Suppressor macrophage (primary cell): ENCODE results near the gene PC.
A peak's percentile ranks its signal among the peaks of the same experiment; 100 is the strongest.

ENCODE experiments used
- DNase-seq, 4 experiments: peaks; one replicate each; pipeline ENCODE4 v3.0.0-alpha.2; 2020 to 2022

PC gene

DNA sequence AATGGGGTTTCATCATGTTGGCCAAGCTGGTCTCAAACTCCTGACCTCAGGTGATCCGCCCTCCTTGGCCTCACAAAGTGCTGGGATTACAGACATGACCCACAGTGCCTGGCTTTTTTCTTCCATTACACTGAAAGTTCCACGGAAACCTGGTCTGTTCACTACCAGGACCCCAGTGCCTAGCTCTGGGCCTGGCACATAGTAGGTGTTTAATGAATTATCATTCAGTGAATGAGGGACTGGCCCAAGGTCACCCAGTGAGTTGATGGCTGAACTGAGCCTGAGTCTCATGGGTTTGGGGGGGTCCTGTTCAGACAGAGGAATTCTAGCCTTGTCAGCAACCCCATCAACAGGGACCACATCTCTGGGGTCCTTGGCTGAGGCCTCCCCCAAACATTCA is 20.0 kb upstream of the PC start:
- DNase-seq: no peak

DNA sequence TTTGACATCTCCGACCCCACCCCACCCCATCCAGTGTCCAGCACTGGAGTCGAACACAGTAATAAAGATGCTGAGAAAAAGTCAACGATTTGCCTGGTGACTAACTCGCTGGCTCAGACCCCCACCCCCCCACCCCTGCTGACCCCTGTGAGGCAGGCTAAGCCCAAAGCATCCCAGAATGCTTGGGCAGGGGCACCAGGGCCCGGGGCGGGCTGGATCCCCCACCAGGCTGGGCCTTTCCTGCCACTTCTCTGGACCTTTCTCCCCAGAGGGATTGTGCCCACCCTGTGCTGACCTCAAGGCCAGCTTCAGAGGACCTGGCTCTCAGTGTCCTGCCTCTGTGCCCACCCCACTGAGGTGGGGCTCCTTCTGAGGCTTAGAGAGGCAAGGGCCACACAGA is 18.7 kb upstream of the PC start:
- DNase-seq: no peak

DNA sequence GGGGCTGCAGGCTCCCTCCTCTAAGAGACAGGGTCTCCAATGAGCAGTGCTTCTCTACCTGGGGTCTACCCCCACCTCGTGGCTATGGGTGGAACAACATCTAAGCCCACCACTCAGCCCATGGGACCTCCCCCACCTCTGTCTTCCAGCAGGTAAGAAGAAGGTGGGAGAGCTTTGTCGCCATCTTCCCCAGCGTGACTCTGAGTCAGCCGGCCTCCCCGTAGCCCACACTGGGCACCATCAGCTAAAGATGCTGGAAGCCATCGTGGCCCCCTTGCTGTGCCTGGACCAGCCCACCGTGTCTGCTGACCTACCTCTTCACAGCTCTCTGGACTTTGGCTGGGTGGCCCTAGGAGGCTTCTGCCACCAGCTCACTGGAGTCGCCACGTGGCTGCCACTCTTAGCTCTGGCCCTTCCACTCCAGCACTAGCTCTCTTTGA is 17.9 kb upstream of the PC start:
- DNase-seq: peak in 1 of 4 experiments; percentile 44

DNA sequence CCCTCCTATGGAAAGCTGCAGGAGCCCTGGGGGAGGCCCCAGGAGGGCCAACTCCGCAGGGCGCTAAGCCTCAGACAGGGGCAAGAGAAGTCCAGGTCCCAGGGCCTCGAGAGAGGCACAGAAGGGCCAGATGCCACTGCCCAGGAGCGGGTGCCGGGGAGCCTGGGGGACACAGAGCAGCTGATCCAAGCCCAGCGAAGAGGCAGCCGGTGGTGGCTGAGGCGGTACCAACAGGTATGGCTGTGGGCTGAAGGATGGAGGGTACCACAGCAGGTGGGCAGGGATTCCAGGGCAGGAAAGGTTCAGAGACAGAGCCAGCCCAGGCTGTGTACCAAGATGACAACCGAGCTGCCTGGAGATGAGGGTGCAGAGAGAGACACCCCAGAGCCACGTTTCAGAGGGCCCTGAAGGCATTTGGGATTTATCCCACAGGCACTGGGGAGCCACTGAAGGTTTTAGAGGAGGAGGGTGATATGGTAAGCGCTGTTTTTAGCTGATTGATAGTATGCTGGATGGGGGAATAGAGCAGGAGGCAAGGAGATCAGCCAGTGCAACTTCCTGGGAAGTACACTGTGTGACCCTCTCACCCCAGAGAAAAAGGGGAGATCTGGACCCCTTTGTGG is 17.3 kb upstream of the PC start:
- DNase-seq: no peak

DNA sequence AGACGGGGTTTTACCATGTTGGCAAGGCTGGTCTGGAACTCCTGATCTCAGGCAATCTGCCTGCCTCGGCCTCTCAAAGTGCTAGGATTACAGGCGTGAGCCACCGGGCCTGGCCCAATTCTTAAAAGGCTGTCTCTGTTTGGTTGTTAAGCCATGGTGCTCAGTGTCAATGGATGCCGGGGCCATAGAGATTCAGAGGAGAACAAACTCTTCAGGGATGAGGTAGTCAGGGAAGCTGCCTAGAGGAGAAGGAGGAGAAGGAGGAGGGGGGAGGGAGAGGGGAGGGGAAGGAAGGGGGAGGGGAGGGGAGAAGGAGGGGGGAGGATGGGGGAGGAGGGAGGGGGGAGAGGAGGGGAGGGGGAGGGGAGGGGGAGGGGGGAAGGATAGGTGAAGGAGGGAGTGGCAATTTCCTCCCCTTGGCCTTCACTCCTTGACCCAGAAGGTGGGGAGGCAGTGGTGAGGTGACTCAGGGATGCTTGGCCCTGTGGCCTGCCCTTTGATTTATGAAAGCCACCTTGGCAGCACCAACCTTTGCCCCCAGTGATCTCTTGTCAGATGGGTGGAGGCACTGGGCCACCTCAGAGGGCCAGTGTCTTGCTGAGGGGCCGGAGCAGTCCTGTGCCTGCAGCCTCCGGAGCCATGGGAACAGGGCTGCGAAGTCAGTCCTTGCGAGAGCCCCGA is 16.7 kb upstream of the PC start, which contains the start of gene C11orf86:
C11orf86 (plus strand) TSS at position 581 of the 681 bp plus-strand sequence; CDS start at position 640, 59 bp downstream.
- no peak for DNase-seq

DNA sequence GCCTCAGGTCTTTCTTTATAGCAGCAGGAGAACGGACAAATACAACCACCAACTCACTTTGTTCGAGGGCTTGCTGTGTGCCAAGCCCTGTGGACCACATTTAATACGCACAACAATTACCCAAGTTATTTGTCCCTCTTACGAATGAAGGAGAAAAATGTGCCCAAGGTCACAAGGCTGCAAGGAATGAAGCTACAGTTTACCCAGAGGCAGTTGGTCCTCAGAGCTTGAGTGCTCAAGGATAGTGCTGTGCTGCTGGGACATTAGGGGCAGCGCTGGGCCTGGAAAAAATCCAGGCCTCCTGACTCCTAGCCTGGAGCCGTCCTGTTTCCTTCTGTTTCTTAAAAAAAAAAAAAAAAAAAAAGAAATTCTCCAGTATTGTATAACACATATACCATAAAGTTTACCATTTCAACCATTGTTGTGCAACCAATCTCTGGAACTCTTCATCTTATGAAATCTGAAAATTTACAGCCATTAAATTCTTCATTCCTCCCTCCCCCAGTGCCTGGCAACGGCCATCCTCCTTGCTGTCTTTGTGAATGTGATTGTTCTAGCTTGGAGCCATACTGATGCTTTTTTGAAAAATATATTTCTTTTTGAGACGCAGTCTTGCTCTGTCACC is 15.9 kb upstream of the PC start:
- DNase-seq: peak in 1 of 4 experiments; percentile 22

DNA sequence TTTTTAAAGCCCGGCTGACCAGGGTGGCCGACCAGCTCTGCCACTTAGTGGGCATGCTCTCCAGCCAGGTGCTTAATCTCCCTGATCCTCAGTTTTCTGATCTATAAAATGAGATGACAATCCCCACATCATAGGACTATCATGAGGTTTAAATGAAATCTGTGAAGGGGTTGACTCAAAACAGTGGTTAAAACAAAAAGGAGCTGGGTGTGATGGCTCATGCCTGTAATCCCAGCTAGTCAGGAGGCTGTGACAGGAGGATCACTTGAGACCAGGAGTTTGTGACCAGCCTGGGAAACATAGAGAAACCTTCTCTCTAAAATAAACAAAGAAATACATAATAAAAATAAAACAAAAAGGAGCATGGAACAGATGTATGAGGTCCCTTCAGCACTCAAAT is 13.3 kb upstream of the PC start:
- DNase-seq: peak; percentile 46 to 67 (median 53)

DNA sequence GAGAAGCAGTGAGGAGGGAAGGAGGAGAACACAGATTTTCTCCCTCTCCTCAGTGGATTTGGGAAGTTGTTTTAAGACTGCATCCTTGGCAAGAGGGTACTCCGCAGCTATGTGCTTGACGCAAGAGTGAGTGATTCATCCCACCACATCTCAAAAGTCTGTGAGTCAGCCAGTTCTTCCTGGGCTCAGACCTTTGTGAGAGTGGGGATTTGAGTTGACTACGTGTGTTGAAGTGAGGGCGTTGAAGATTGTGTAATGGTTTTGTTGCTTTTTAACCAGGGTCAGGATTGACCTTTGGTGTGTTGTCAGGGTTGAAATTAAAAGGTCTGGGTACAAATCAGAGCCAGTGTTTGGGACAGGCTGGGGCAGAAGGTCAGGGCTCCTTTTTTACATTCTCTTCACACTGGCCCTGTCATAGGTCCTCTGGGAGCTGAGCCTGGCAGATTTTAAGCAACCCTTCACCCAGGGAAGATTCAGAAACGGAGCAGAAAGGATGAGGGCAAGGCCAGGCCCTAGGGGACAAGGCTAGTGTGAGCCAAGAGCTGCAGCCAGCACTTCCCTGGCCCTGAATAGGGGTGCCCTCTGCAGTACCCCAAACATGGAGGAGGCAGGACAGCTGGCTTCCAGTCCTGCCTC is 12.7 kb upstream of the PC start:
- DNase-seq: peak; percentile 92 to 99 (median 95)

DNA sequence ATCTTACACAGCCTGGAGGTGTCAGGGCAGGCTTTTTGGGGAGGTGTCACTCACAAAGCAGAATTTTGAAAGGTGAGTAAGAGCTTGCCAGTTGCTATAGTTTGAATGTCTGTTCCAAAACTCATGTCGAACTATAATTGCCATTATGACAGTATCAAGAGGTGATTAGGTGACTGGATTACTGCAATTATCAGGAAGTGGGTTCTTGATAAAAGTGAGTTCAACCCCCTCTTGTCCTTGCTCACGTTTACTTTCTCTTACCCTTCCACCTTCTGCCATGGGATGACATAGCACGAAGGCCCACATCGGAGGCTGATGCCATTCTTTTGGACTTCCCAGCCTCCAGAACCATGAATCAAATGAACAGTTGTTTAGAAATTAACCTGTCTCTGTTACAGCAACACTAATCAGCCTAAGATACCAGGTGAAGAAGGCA is 12.2 kb upstream of the PC start:
- DNase-seq: peak in 1 of 4 experiments; percentile 47

DNA sequence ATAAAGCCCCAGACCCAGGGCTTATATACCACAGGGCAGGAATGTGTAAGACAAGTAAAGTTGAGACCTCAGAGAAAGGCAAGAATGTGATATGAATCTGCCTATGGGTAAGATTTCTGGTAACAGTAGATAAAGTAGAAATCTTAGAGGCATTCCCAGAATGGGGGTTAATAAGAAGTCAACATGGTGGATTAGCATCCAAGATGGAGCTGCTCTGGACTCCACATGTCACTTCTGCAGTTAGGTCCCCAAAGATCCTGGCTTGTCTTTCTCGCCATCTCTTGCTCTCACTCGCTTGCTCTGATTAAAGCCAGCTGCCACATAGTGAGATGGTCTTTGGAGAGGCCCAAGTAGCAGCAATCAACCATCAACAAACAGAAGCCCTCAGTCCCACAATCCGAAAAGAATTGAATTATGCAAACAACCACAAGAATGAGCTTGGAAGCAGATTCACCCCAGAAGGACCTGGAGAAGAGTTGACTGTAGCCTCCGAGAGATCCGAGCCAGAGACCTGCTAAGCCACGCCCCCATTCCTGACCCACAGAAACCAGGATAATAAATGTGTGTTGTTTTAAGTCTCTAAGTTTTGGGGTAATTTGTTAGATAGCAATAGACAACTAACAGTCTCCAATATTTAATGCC is 11.5 kb upstream of the PC start:
- no peak for DNase-seq

DNA sequence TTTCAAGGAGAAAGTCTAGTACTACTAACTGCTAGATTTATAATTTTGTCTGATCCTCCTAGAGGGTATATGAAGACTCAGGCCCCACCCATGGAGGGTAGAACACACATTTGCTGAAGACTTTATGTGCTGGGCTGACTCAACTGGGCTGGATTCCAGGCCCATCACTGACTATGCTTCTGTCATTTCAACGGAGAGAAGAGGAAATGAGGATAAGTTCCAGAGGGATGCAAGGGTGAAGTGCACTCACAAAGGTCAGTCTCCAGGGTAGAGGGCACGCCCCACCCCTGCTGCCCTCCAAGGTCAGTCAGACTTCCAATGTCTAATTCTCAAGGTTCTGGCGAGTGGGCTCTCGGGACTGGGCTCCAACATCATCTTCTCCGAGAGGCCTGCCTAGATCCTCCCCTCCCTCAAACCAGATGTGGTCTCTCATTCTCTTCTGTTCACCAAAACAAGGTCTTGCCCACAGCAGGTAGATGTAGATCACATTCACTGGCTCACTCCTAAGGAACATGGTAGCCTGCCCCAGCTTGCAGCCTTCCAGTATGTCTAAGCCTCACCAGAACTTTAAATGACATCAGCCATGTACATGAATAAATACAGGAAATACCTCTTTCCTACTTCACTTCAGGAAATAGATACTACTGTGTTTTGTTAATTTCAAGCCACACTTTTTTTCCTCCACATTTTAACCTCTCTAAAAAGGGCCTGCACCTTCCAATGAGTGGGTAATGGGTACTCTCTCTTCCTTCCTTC is 9.7 kb upstream of the PC start:
- DNase-seq: peak; percentile 51 to 78 (median 56)

DNA sequence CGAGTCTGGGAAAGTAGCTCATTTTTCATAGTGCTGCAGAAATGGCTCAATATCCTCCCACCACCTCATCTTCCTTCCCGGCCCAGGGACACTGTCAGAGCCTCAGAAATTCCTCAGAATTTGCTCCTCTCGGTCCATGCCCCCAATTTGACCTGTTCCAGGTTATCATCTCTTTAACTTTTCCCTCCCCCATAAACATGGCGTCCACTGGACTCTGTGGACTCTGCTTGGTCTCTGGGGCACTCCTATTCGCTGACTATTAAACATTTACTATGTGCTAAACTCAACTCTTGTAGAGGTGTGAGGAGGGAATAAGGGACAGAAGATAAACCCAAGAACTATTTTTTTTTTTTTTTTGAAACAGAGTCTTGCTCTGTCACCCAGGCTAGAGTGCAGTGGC is 8.2 kb upstream of the PC start:
- no peak for DNase-seq

DNA sequence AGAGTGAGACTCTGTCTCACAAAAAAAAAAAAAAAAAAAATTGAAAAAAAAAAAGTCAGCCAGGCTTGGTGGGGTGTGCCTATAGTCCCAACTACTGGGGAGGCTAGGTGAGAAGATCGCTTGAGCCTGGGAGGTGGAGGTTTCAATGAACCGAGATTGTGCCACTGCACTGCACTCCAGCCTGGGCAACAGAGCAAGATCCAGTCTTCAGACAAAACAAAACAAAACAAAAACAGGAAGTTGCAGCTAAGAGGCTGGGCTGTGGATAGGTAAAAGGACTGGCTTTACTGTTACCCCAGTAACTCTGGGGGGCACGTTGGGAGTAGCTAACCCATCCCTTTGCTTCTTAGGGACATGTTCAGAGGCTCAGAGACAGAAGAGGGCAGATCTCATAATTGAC is 6.3 kb upstream of the PC start:
- DNase-seq: no peak

DNA sequence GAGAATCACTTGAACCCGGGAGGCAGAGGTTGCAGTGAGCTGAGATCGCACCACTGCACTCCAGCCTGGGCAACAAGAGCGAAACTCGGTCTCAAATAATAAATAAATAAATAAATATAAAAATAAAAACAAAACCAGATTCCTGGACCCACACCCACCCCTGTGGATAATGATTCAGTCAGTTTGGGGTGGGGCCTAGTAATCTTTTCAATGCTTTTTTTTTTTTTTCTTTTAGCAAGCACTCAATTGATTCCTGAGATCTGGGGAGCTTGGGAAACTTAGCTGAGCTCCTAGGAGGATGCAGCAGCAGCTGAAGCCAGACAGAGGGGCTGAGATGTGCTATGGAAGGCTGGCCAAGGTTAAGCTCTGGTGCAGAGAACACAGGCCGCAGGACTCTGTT is 4.6 kb upstream of the PC start:
- no peak for DNase-seq

DNA sequence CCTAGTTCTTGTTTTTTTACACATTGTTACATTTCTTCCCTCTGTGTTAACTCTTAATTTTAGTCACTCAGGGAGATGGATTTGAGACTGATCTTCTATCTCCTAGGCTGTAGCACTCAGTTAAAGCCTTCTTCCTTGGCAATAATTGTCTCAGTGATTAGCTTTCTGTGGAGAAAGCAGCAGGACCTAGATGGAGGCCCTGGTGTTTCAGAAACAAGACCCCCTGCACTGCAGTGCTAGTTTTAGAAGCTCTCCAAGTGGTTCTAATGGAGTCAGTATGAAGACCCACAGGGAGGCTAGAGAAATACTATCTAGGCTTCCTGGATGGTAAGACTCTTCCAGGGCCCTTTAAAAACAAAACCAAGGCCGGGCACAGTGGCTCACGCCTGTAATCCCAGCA is 4.1 kb upstream of the PC start:
- no peak for DNase-seq

DNA sequence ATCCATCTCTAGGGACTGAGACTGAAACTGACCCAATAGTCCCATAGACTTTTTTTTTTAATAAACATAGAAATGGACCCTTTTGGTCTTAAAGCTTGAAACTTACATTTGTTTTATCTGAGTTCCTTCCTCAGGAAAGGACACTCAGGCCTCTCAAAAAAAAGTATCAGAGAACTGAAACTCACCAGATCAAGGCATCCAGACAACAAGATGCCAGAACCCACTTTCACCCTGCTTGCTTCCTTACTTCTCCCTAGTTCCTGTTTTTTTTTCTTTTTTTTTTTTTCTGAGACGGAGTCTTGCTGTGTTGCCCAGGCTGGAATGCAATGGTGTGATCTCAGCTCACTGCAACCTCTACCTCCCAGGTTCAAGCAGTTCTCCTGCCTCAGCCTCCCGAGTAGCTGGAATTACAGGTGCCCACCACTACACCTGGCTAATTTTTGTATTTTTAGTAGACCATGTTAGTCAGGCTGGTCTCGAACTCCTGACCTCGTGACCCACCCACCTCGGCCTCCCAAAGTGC is 3.6 kb upstream of the PC start:
- peak; percentile 44 to 78 (median 68) for DNase-seq

DNA sequence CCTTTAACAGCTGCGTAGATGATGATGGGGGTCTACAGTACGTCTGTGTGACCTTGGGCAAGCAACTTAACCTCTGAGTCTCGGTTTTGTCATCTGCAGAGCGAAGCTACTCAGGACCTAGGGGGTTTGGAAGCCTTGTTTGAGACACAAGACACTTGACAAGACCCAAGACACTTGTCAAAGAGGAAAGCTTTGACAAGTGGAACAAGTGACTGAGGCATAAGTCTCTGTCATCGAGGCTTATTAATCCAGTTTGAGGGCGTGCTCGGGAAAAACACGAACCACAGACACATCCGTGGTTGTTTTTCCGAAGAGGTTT is 732 bp upstream of the PC start:
- DNase-seq: peak in 1 of 4 experiments; percentile 26

DNA sequence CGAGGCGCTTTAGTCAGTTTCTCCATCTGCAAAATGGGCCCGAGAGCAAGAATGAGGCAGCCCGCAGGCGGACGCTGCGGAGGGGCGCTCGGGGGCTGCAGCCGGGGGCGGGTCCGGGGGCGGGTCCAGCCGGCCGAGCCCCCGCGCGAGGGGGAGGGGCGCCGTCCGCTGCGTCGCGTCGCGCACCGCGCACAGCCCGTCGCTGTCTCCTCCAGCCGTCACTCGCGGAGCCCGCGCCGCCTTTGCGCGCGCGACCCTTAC is 282 bp downstream of the PC start:
- DNase-seq: no peak

DNA sequence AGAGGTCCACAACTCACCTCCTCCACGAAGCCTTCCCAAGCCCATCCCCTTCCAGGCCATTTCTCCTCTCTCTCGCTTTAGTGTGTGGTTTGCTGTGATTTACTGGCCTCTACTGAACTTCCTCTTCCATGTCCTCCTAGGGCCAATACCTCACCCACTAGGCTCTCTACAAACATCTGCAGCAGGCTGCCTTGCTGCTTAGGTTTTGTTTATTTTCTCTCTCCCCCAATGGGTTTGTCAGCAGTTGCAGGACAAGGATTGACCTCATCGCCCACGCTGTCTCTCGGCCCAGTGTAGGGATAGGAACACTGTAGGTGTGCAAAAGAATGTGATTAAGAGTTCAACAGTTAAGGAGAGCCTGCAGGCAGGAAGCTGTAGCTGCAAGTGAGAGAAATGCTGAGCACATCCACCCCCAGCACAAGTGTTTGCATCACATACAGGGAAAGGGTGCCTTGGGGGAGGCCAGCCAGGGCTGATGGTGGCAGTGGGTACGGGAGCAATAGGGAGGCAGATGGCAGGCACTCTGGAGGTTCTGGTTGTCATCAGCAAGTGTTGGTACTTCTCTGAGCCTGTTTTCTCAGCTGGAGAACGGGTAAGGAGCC is 1.4 kb downstream of the PC start:
- peak; percentile 91 to 97 (median 93) for DNase-seq

DNA sequence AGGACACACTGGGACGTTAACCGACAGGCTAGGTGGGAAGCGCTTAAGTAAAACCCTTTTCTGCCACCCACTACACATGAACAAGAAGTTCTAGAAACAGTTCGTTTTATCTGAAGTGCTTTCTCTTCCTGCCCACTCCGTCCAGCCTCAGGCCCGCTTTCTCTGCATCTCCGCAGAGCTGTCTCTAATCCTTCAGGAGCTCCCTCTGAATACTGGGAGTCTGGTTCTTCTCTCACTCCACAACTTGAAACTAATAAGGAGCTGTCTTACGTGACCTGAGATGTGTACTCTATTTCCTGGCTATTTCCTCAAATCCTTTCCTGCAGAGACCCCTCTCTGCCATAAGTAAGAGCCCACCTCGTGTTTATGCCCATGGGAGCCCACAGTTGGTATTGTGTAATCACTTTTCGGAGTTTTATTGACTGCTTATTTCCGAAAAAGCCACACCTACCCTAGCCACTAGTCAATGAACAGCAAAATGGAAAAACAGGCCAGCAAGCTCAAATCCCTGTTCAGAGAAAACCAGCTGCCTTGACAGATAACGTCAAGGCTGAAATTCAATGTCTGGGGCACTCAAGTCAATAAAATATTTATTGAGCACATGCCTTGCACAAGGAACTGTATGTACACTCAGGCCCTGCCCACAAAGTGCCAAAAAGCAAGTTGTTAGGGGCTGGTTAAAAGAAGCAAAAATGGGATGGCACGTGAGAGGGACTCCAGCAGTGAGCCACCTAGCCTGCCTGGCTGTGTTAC is 4.9 kb downstream of the PC start:
- no peak for DNase-seq

DNA sequence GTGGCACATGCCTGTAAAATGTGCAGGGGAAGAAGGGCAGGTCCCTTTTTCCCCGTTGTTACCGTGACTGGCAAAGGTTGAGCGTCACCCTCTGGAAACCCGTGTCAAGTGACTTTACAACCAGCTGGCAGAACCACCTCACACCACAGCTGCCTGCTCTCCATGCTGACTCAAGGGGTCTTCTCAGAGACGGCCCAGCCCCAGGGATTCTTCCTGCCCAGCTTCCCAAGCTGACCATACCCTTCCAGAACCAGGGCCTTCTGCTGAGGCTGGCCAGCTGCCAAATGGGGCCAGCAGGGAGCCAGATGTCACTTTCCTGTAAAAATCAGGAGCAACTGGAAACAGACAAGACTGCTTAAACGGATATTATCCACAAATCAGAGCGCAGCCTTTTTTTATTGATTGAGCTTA is 6.3 kb downstream of the PC start:
- no peak for DNase-seq
